ENCODE measurements around the gene NR6A1. TPM values are rescaled to one million over a fixed set of nuclear protein-coding genes. Genes with fewer than 3 reads are reported as not detected.

NR6A1 gene
- total RNA-seq, 1 experiment from 2014 or later = 99.3 TPM

DNA sequence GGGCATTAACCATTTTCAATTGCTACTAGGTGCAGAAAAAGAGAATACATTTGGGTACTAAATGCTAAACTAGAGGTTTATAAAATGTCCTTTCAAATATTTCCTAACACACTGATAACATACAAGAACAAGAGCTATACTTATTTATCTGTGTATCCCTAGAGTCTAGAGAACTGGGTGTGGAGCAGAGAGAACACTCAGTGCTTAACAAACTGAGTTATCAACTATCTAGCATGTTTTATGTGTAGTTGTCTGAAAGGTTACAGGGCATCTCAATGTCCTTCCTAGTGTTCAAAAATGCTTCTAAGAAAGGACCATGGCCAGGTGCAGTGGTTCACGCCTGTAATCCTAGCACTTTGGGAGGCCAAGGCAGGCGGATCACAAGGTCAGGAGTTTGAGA is 40.3 kb downstream of the NR6A1 start:
- H2BK15ac ChIP-seq (ENCODE audit: low read depth, low read length) = no peak overlapping the region
- no peaks in the 10 kb centered on the region for H3K27me3 ChIP-seq (ENCODE audit: insufficient read depth, low read length)
- no peak overlapping the region for H2BK120ac ChIP-seq (ENCODE audit: low read depth, low read length, poor library complexity, severe bottlenecking)
- no peak overlapping the region for H3K56ac ChIP-seq (ENCODE audit: insufficient read length, low read depth, low read length)
- H3K23me2 ChIP-seq (ENCODE audit: insufficient read length, low read depth, low read length, poor library complexity, severe bottlenecking) = no peaks in the 10 kb centered on the region
- no peak overlapping the region for H4K91ac ChIP-seq (ENCODE audit: insufficient read length, low read depth, low read length)
- no CpG with 5 or more reads among the region's 2 CpGs for WGBS (ENCODE audit: extremely low coverage, insufficient read length, low lambda C conversion rate)
- no peak overlapping the region for H2BK12ac ChIP-seq (ENCODE audit: insufficient read length, low read depth, low read length)
- no peak overlapping the region for H3K27ac Mint-ChIP-seq
- H3K36me3 Mint-ChIP-seq (ENCODE audit: insufficient read depth in 1 of 3, low read depth in 3 of 3) = peaks cover 22 to 27% (median 25%) of the 10 kb centered on the region in 3 experiments; a peak in 6 of 7 replicates
- H3K9ac ChIP-seq (ENCODE audit: extremely low read depth, insufficient read length, low read length) = no peak overlapping the region
- H3K27ac ChIP-seq (ENCODE audit: insufficient read length, low read depth, low read length) = no peak overlapping the region
- no peak overlapping the region for H3K18ac ChIP-seq (ENCODE audit: insufficient read length, low read depth, low read length)
- no peak for DNase-seq
- H4K20me1 ChIP-seq (ENCODE audit: control insufficient read depth, insufficient read depth, insufficient read length) = peaks cover 2% of the 10 kb centered on the region
- H3K79me1 ChIP-seq (ENCODE audit: insufficient read depth, low read depth, low read length, poor library complexity, severe bottlenecking) = no peaks in the 10 kb centered on the region
- TF ChIP-seq, protein P1, sequence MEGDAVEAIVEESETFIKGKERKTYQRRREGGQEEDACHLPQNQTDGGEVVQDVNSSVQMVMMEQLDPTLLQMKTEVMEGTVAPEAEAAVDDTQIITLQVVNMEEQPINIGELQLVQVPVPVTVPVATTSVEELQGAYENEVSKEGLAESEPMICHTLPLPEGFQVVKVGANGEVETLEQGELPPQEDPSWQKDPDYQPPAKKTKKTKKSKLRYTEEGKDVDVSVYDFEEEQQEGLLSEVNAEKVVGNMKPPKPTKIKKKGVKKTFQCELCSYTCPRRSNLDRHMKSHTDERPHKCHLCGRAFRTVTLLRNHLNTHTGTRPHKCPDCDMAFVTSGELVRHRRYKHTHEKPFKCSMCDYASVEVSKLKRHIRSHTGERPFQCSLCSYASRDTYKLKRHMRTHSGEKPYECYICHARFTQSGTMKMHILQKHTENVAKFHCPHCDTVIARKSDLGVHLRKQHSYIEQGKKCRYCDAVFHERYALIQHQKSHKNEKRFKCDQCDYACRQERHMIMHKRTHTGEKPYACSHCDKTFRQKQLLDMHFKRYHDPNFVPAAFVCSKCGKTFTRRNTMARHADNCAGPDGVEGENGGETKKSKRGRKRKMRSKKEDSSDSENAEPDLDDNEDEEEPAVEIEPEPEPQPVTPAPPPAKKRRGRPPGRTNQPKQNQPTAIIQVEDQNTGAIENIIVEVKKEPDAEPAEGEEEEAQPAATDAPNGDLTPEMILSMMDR (conservative IDR thresholded peaks at IDR 0.05) = no peak
- no peaks in the 10 kb centered on the region for H3K27me3 Mint-ChIP-seq (ENCODE audit: low read depth)
- no peak overlapping the region for H2BK5ac ChIP-seq (ENCODE audit: insufficient read length, low read length)
- H3T11ph ChIP-seq (ENCODE audit: low read length) = no peak overlapping the region
- no peak overlapping the region for H4K8ac ChIP-seq (replicated peaks; ENCODE audit: insufficient read length, low read depth, low read length)
- H3K4me3 Mint-ChIP-seq = no peak overlapping the region
- no peaks in the 10 kb centered on the region for H3K9me3 ChIP-seq (ENCODE audit: control insufficient read depth, low read depth, low read length)
- H3K4ac ChIP-seq (ENCODE audit: low read depth, low read length) = no peak overlapping the region
- H3K9me3 Mint-ChIP-seq = no peaks in the 10 kb centered on the region; a peak in 1 of 5 replicates
- no peak overlapping the region for H3K4me2 ChIP-seq (ENCODE audit: insufficient read depth, insufficient read length, low read length)
- peaks cover 2% of the 10 kb centered on the region; the same call in 1 of the 2 replicates for H3K79me2 ChIP-seq (ENCODE audit: insufficient read depth, low read length)
- H3K23ac ChIP-seq (ENCODE audit: insufficient read length, low read depth, low read length) = no peak overlapping the region
- no peak overlapping the region for H2AK5ac ChIP-seq (ENCODE audit: insufficient read length, low read length)
- no peak overlapping the region for H4K5ac ChIP-seq (ENCODE audit: insufficient read length, low read depth, low read length)
- no peak overlapping the region for H3K14ac ChIP-seq (ENCODE audit: insufficient read depth, low read length)
- no peak overlapping the region for H2AFZ ChIP-seq (ENCODE audit: low read length)
- H3K4me1 Mint-ChIP-seq = peaks cover 30 to 31% of the 10 kb centered on the region in 2 experiments
- H2BK20ac ChIP-seq (ENCODE audit: low read depth, low read length, poor library complexity, severe bottlenecking) = no peak overlapping the region
- H3K4me1 ChIP-seq (ENCODE audit: insufficient read depth, low read length) = peaks cover 3% of the 10 kb centered on the region; the same call in 1 of the 2 replicates

All from H9 (cell line).